Neutrophil (primary cell): ENCODE data around the gene SLC6A9.

Source experiments
- H3K27ac ChIP-seq: fragments of 200-600 bp; sonication (generic); 2 replicates; pipeline ENCODE4 v1.5.1; 2016; ENCODE audit warnings: mild to moderate bottlenecking, moderate library complexity
- H3K27me3 ChIP-seq: fragments of 200-600 bp; sonication (generic); 2 replicates; pipeline ENCODE4 v1.6.0; 2016; ENCODE audit warnings: mild to moderate bottlenecking
- H3K36me3 ChIP-seq: fragments of 200-600 bp; sonication (generic); 2 replicates; pipeline ENCODE4 v1.5.1; 2017
- H3K4me1 ChIP-seq, 2 experiments: fragments of 200-600 bp in 1 of 2; sonication (generic) in 1 of 2; 1 replicate in 1 of 2; 2 replicates in 1 of 2; pipeline versions ENCODE4 v1.5.1 to v1.6.1; 2013 to 2016; ENCODE audit warnings: low read depth in 1 of 2, low read length in 1 of 2, mild to moderate bottlenecking in 1 of 2, moderate library complexity in 1 of 2; ENCODE audit not compliant: control insufficient read depth in 1 of 2, insufficient read depth in 1 of 2
- H3K4me3 ChIP-seq, 2 experiments: fragments of 200-600 bp in 1 of 2; sonication (generic) in 1 of 2; 1 replicate in 1 of 2; 2 replicates in 1 of 2; pipeline ENCODE4 v1.5.1; 2013 to 2016; ENCODE audit warnings: low read depth in 1 of 2, low read length in 1 of 2, mild to moderate bottlenecking in 1 of 2, moderate library complexity in 1 of 2
- H3K9me3 ChIP-seq: fragments of 200-600 bp; sonication (generic); 2 replicates; pipeline ENCODE4 v1.5.1; 2016
- CTCF ChIP-seq: fragments of 200-600 bp; sonication (generic); IDR thresholded peaks from 2 replicates; pipeline ENCODE4 v1.5.1; 2016; ENCODE audit warnings: antibody characterized with exemption

The SLC6A9 gene

GRCh38 chr1:43954036-43954435 lies 77.2 kb downstream of the SLC6A9 start:
- H3K4me1 ChIP-seq = peaks cover 5 to 13% of the 10 kb centered on the region in 2 experiments
- H3K27ac ChIP-seq = no peak overlapping the region
- peaks cover 31% of the 10 kb centered on the region for H3K36me3 ChIP-seq
- H3K4me3 ChIP-seq = no peak overlapping the region
- H3K9me3 ChIP-seq = no peaks in the 10 kb centered on the region
- TF ChIP-seq CTCF = no peak
- H3K27me3 ChIP-seq = no peaks in the 10 kb centered on the region

- Histone ChIP-seq H3K9me3 (no peaks in the 10 kb centered on the region), H3K36me3 (peaks cover 24% of the 10 kb centered on the region), H3K27ac (no peak overlapping the region), H3K4me3 (no peak overlapping the region), H3K27me3 (no peaks in the 10 kb centered on the region), H3K4me1 (peaks cover 6 to 13% of the 10 kb centered on the region in 2 experiments)
- no peak for TF ChIP-seq CTCF
Observed at GRCh38 chr1:43953361-43953760, 77.9 kb downstream of the SLC6A9 start.

GRCh38 chr1:43952731-43953346 lies 78.4 kb downstream of the SLC6A9 start:
- Histone ChIP-seq H3K27ac (no peak overlapping the region), H3K9me3 (no peaks in the 10 kb centered on the region), H3K4me1 (peaks cover 9 to 11% of the 10 kb centered on the region in 2 experiments), H3K4me3 (no peak overlapping the region), H3K27me3 (no peaks in the 10 kb centered on the region), H3K36me3 (peaks cover 23% of the 10 kb centered on the region)
- TF ChIP-seq CTCF = no peak

GRCh38 chr1:43951021-43951985 lies 80.0 kb downstream of the SLC6A9 start:
- Histone ChIP-seq H3K4me3 (no peak overlapping the region), H3K4me1 (peaks cover 13 to 19% of the 10 kb centered on the region in 2 experiments), H3K36me3 (peaks cover 9% of the 10 kb centered on the region), H3K27me3 (no peaks in the 10 kb centered on the region), H3K9me3 (no peaks in the 10 kb centered on the region), H3K27ac (no peak overlapping the region)
- no peak for TF ChIP-seq CTCF

- no peaks in the 10 kb centered on the region for H3K27me3 ChIP-seq
- no peaks in the 10 kb centered on the region for H3K9me3 ChIP-seq
- H3K36me3 ChIP-seq = peaks cover 8% of the 10 kb centered on the region
- no peak for TF ChIP-seq CTCF
- H3K4me1 ChIP-seq = peaks cover 17 to 25% of the 10 kb centered on the region in 2 experiments
- no peak overlapping the region for H3K4me3 ChIP-seq
- no peak overlapping the region for H3K27ac ChIP-seq
Observed at GRCh38 chr1:43949678-43950077, 81.6 kb downstream of the SLC6A9 start.
